Measurements from ENCODE around the gene ANXA2.

The ANXA2 gene

DNA sequence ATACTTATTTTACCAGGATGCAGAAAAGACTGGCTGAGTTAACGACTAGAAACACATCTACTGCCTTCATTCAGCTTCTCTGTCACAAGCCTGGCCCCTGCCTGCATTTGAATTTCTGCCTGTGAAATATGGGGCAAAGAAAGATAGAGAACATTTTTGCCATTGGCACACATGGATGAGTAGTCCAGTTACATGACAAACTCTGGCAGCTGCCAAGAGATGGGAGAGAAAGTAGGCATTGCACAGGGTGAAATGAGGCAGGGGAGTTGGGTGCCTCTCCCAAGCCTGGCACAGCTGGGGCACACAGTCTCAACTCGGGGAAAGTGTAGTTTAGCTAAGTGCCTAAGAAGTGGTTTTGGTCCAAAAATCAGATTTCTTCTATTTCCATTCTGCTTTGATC, 24.0 kb downstream of the ANXA2 start:
- DNase-seq (ENCODE audit: insufficient read length, low spot score) (no peak), FAIRE-seq (no peak)
- TF ChIP-seq, protein P1, sequence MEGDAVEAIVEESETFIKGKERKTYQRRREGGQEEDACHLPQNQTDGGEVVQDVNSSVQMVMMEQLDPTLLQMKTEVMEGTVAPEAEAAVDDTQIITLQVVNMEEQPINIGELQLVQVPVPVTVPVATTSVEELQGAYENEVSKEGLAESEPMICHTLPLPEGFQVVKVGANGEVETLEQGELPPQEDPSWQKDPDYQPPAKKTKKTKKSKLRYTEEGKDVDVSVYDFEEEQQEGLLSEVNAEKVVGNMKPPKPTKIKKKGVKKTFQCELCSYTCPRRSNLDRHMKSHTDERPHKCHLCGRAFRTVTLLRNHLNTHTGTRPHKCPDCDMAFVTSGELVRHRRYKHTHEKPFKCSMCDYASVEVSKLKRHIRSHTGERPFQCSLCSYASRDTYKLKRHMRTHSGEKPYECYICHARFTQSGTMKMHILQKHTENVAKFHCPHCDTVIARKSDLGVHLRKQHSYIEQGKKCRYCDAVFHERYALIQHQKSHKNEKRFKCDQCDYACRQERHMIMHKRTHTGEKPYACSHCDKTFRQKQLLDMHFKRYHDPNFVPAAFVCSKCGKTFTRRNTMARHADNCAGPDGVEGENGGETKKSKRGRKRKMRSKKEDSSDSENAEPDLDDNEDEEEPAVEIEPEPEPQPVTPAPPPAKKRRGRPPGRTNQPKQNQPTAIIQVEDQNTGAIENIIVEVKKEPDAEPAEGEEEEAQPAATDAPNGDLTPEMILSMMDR (IDR thresholded peaks at IDR 0.05; ENCODE audit: insufficient read depth, missing control alignments), result no peak

DNA sequence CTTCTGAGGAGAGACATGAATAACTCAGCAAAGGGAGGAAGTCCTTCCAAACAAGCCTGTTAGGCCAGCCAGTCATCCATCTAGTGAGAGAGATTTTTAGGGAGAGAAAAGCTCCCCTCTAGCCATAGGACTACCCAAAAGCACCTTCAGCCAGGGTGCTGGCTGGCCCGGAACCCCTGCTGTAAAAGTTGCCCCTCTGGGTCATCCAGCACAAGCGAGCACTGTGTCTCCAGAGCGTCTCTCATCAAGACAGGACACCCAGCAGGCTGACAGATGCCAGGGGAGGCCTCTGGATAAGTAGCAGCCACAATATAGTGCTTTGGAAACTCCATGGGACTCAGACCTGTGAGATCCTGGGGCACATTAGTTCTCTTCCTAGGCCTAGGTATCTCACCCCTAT, 24.5 kb downstream of the ANXA2 start:
- TF ChIP-seq, protein P1 (IDR thresholded peaks at IDR 0.05; ENCODE audit: insufficient read depth, missing control alignments), result no peak
- FAIRE-seq (no peak), DNase-seq (ENCODE audit: insufficient read length, low spot score) (no peak)

DNA sequence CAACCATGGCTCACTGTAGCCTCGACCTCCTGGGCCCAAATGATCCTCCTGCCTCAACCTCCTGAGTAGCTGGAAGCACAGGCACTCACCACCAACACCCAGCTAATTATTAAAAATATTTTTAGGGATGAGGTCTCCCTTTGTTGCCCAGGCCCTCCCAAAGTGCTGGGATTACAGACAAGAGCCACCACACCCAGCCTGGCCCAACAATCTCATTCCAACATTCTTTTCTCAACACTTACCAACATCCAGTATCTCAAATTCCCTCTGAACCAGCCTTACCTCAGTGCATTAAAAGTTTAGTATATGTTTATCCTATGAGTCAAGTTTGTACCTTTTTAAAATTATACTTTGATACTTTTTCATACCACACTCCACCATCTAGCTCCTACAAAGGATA, 25.0 kb downstream of the ANXA2 start:
- FAIRE-seq (no peak), DNase-seq (ENCODE audit: insufficient read length, low spot score) (no peak)
- TF ChIP-seq, protein P1 (IDR thresholded peaks at IDR 0.05; ENCODE audit: insufficient read depth, missing control alignments), result no peak

DNA sequence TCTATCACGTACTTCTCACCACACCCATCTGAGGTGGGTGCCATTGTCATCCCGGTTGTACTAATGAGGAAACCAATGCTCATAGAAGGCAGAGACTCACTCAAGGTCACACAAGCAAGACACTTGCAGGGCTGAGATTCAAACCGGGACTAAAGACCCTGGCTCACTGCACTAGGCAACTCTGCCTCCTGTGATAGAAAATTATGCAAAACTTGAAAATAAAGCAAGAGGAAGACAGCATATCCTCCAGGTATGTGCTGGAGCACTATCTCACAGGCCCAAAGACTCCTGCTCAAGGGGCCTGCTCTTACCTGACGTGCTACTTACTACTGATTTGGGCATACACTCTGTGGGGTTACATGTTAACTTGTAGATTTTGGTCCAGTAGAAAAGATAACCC, 25.6 kb downstream of the ANXA2 start:
- no peak for FAIRE-seq
- TF ChIP-seq, protein P1 (IDR thresholded peaks at IDR 0.05; ENCODE audit: insufficient read depth, missing control alignments), result no peak
- DNase-seq (ENCODE audit: insufficient read length, low spot score), result no peak

DNA sequence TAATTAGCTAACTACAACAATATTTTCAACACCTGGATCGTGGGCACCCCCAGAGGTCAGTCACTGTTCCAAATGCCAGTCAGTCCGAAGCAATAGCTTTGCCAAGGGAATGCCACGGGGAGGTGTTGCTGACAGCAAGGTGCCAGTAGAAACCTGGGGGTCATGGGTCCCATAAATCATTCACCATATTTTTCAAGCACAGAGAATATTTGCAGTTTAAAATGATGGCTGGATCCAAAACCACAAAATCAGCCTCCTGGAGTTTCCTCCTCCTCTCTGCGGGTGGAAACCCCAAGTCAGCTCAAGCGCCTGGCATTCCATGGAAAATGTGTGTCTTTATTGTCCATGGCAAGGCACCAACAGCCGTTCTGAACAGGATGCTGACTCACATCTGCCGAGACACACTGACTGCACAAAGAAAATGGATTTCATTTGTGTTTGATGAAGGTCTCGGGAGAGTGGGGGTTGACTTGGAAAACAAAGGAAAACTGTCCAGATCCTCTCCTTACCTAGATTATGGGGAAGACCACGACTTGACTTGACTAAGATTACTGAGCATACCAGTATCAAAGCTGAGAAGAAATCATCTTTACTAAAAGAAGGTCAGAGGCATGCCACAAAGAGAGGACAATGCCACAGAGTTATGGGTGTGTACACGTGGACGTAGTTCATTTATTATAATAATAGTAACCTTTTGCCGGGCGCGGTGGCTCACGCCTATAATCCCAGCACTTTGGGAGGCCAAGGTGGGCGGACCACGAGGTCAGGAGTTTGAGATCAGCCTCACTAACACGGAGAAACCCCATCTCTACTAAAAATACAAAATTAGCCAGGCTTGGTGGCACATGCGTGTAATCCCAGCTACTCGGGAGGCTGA, 26.4 kb downstream of the ANXA2 start:
- FAIRE-seq (no peak), DNase-seq (ENCODE audit: insufficient read length, low spot score) (no peak)
- TF ChIP-seq, protein P1 (IDR thresholded peaks at IDR 0.05; ENCODE audit: insufficient read depth, missing control alignments), result no peak

DNA sequence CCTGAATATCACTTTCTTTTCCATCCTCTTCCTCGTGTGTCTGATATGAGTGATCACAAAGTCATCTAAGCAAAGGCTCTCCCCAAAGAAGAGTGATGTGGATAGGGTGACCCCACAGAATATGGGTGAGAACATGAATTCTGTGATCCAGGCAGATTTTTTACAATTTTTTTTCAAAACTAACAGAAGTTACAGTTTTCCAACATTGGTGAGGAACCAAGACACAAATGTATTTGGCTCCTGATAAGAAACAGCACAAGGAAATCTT, 27.0 kb downstream of the ANXA2 start:
- TF ChIP-seq, protein P1 (IDR thresholded peaks at IDR 0.05; ENCODE audit: insufficient read depth, missing control alignments), result no peak
- FAIRE-seq (no peak), DNase-seq (ENCODE audit: insufficient read length, low spot score) (no peak)

DNA sequence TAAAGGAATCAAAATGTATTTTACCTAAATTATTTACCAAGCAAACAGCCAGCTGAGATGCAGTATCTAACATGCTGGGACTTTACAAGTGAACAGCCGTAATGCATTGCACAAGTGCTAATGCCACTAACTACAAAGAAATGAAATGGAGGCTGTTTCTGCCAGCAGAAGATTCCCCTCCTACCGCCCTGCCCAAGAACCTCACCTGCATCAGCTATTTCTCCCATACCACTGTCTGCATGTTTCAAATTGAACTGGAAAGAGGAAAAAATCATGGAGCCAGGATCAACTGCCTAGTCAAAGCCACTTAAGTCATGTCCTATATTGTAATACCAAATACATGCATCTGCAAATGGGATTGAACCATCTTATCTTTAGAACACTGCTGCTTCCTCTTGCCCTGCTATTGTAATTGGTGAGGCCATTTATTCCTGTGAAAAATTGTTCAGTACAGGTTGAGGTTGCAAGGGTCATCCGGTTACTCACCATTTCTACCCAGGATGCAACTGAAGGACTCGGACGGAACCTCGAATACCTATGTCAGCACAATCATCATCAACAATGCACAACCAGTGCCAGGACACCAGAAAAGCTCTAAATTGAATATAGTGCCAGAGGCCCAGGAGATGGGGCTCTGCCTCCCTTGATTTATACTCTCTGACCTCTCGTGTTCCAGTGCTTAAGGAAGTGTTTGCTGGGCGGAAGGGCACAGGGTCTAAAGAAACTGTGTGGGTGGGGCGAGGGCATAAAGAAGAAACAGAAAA, 27.5 kb downstream of the ANXA2 start:
- DNase-seq (ENCODE audit: insufficient read length, low spot score), result no peak

More for the DNA sequence above, 27.5 kb downstream of the ANXA2 start:
- no peak for FAIRE-seq
- TF ChIP-seq, protein P1 (IDR thresholded peaks at IDR 0.05; ENCODE audit: insufficient read depth, missing control alignments), result no peak
